Activated CD4-positive, alpha-beta T cell treated with anti-CD3 and anti-CD28 coated beads for 36 hours (primary cell): ENCODE measurements around the gene RNASEH2C. TPM values are rescaled to one million over a fixed set of nuclear protein-coding genes. Genes with fewer than 3 reads are reported as not detected.
"Not testable (repeated sequence)": the region's sequence is repeated elsewhere in the genome, so short reads cannot be mapped to it uniquely, and the experiment has no call there.

Experiments used
- ATAC-seq: fragments of 200-7000 bp; cut with Tn5 transposase; one replicate; pipeline ENCODE4 v1.10.0; 2021; ENCODE audit warnings: mild to moderate bottlenecking, moderate library complexity
- CTCF ChIA-PET: fragments of 350-600 bp; sonication (Branson Sonifier 250); formaldehyde crosslinking; loops from one replicate; lab custom pipeline; 2021; ENCODE audit warnings: antibody characterized with exemption; lab: Charles Lee
- POLR2A ChIA-PET: fragments of 350-600 bp; sonication (Branson Sonifier 250); formaldehyde crosslinking; loops from one replicate; lab custom pipeline; 2021; ENCODE audit warnings: antibody characterized with exemption, inconsistent platforms; lab: Charles Lee
- DNase-seq: peaks from one replicate; pipeline ENCODE4 v3.0.0-alpha.2; 2020
- H3K27ac Mint-ChIP-seq: one replicate; pipeline ENCODE4 v1.8.0; 2021; ENCODE audit warnings: mixed read lengths
- H3K27me3 Mint-ChIP-seq: one replicate; pipeline ENCODE4 v1.8.0; 2021; ENCODE audit warnings: mixed read lengths
- H3K36me3 Mint-ChIP-seq: one replicate; pipeline ENCODE4 v1.8.0; 2021; ENCODE audit warnings: low read depth, mixed read lengths
- H3K4me1 Mint-ChIP-seq: one replicate; pipeline ENCODE4 v1.8.0; 2021; ENCODE audit warnings: mixed read lengths
- H3K4me3 Mint-ChIP-seq: one replicate; pipeline ENCODE4 v1.8.0; 2021; ENCODE audit warnings: mild to moderate bottlenecking, moderate library complexity, mixed read lengths
- H3K9me3 Mint-ChIP-seq: one replicate; pipeline ENCODE4 v1.8.0; 2021; ENCODE audit warnings: low read depth, mixed read lengths
- intact Hi-C, 2 experiments: fragments of 100-400 bp; cut with DNase I in 1 of 2; cut with micrococcal nuclease in 1 of 2; formaldehyde crosslinking; loops; one replicate each; pipeline versions ENCODE4 v1.14.2 to v1.15.1; 2022 to 2024; cut with DNase I, micrococcal nuclease
- total RNA-seq, 2 experiments: library from RNA; stranded (reverse); gene quantifications; one replicate each; pipeline ENCODE4 v1.2.3, GENCODE V29; 2021

The RNASEH2C gene
- total RNA-seq, 2 experiments from 2014 or later = 72.5 to 96.8 TPM

DNA sequence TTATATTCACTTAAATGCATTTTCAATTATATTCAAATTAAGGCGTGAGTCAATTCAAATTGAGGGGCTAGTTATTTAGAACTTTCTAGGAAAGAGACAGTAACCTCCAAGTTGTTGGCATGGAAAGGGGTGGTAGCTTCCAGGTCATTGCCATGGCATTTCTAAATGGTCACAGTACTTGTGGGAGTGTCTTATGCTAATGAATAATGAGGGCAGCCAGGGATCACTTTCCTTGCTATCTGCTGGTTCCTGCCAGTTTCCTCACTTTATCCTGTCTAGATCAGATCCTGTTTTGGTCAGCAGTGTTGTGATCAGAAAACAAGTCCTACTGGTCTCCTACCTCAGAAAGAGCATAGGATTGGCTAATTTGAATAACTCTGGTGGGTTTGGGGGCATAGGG, 21.8 kb upstream of the RNASEH2C start:
- H3K36me3 Mint-ChIP-seq = no peaks in the 10 kb centered on the region
- H3K27me3 Mint-ChIP-seq = peaks cover 16% of the 10 kb centered on the region
- no peak overlapping the region for H3K27ac Mint-ChIP-seq
- H3K9me3 Mint-ChIP-seq = no peaks in the 10 kb centered on the region
- intact Hi-C loops = no loop called here
- DNase-seq = no peak
- POLR2A ChIA-PET = no interaction called here
- CTCF ChIA-PET = no interaction called here
- ATAC-seq = no peak
- no peak overlapping the region for H3K4me3 Mint-ChIP-seq
- no peaks in the 10 kb centered on the region for H3K4me1 Mint-ChIP-seq

DNA sequence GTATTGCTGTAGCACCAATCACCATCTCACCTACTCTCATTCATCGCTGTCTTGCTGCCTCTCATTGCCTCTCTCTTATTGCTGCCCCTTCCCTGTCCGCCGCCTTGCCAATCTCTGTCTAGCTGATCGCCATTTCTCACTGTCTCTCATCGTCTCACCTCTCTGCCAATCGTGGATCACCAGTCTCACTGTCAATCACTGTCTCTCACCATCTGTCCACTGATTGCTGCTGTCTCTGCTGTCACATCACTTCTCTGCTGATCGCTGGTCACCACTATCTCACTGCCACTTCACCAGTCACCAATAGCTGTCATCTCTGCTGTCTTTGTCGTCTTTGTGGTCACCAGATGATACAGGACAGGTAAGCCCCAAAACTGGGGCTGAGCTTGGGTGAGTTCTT, 20.6 kb upstream of the RNASEH2C start:
- H3K36me3 Mint-ChIP-seq = no peaks in the 10 kb centered on the region
- intact Hi-C loops = no loop called here
- no peak overlapping the region for H3K4me3 Mint-ChIP-seq
- H3K9me3 Mint-ChIP-seq = peaks cover 3% of the 10 kb centered on the region
- no peak for ATAC-seq
- ChIA-PET CTCF (interaction anchor here (1.1 to 1.2 kb wide), 2 partner anchors 29 to 30 kb away, joined by 3 to 4 read pairs; no protein-coding TSS in a partner anchor), POLR2A (no interaction called here)
- DNase-seq = no peak
- no peaks in the 10 kb centered on the region for H3K4me1 Mint-ChIP-seq
- no peak overlapping the region for H3K27ac Mint-ChIP-seq
- H3K27me3 Mint-ChIP-seq = peaks cover 15% of the 10 kb centered on the region

DNA sequence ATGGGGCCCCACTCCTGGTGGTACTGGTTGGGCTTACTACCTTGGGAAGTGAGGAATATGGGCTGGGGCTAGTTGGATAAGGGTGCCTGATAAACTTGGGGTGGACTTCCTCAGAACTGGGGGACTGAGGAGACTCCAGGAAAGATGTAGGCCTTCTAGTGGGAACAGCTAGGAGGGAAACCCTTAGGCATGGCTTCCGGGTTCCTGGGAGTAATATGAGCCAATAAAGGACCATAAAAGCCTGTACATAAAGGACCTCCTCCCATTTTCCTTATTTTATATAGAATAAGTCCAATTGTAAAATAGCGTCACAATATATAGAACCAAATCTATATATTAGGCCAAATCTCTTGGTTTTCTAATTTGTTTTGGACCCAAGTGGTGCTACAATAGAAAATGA, 18.4 kb upstream of the RNASEH2C start:
- ChIA-PET CTCF (interaction anchor here (1.5 kb wide), 1 partner anchor 16 kb away, joined by 3 read pairs; no protein-coding TSS in a partner anchor), POLR2A (no interaction called here)
- Mint-ChIP-seq H3K36me3 (no peaks in the 10 kb centered on the region), H3K27me3 (peaks cover 20% of the 10 kb centered on the region), H3K4me1 (no peaks in the 10 kb centered on the region), H3K9me3 (peaks cover 3% of the 10 kb centered on the region), H3K27ac (no peak overlapping the region), H3K4me3 (no peak overlapping the region)
- no peak for DNase-seq
- no peak for ATAC-seq
- intact Hi-C loops = loop anchor here in 1 of 2 experiments (5.0 kb wide), 1 partner anchor 52 kb away; no protein-coding TSS in a partner anchor

DNA sequence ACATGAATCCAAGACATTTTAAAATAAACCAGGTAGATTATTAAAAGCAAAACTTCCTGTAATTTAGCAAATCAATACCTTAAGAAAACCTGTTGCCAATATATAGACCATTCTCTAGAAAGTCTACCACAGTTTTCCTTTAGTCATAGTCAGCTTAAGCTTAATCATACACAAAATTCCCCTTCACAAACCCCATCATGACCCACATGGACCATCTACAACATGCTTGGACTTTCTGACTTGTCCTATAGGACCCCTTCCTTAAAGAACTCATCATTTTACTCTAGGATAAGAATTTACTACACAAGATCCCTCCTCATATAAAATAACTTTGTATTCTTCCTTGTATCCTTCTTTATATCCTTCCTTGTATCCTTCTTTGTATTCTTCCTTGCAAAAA, 16.2 kb upstream of the RNASEH2C start:
- CTCF ChIA-PET = interaction anchor here (1.1 to 1.7 kb wide), 2 partner anchors 43 to 82 kb away, joined by 5 to 6 read pairs; no protein-coding TSS in a partner anchor
- no peak overlapping the region for H3K4me3 Mint-ChIP-seq
- intact Hi-C loops = loop anchor here in 1 of 2 experiments (5.0 kb wide), 1 partner anchor 50 kb away; no protein-coding TSS in a partner anchor
- no peak for DNase-seq
- no peaks in the 10 kb centered on the region for H3K4me1 Mint-ChIP-seq
- peaks cover 27% of the 10 kb centered on the region for H3K27me3 Mint-ChIP-seq
- no peak overlapping the region for H3K27ac Mint-ChIP-seq
- H3K36me3 Mint-ChIP-seq = no peaks in the 10 kb centered on the region
- H3K9me3 Mint-ChIP-seq = peaks cover 3% of the 10 kb centered on the region
- no peak for ATAC-seq
- POLR2A ChIA-PET = no interaction called here

DNA sequence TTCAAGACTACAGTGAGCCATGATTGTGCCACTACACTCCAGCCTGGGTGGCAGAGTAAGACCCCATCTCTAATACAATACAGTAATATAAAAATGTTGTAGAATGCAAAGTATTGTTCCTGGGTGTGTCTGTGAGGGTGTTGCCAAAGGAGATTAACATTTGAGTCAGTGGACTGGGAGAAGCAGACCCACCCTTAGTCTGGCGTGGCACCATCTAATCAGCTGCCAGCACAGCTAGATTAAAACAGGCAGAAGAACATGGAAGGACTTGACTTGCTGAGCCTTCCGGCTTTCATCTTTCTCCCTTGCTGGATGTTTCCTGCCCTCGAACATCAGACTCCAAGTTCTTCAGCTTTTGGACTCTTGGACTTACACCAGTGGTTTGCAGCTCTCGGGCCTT, 14.5 kb upstream of the RNASEH2C start:
- H3K27me3 Mint-ChIP-seq = peaks cover 24% of the 10 kb centered on the region
- H3K27ac Mint-ChIP-seq, POLR2A ChIA-PET, H3K36me3 Mint-ChIP-seq, H3K4me1 Mint-ChIP-seq, H3K9me3 Mint-ChIP-seq, H3K4me3 Mint-ChIP-seq, ATAC-seq, DNase-seq: not testable (repeated sequence)
- CTCF ChIA-PET = interaction anchor here (0.7 to 1.3 kb wide), 3 partner anchors 13 to 548 kb away, joined by 3 to 5 read pairs (median 3); no protein-coding TSS in a partner anchor
- intact Hi-C loops = loop anchor here in 1 of 2 experiments (5.0 kb wide), 1 partner anchor 48 kb away; no protein-coding TSS in a partner anchor

DNA sequence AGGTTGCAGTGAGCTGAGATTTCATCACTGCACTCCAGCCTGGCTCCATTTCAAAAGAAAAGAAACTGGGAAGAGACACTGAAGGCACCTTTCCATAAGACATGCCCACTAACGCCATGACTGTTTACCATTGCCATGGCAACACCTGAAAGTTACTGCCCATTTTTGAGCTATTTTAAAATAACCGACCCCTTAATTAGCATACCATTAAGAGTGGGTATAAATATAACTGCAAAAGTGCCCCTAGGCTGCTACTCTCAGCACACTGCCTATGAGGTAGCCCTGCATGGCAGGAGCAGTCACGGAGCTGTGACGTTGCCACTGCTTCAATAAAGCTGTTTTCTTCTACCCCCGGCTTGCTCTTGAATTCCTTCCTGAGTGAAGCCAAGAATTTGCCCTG, 9.9 kb upstream of the RNASEH2C start:
- H3K36me3 Mint-ChIP-seq = no peaks in the 10 kb centered on the region
- POLR2A ChIA-PET = no interaction called here
- DNase-seq (no peak), ATAC-seq (no peak)
- H3K27ac Mint-ChIP-seq = no peak overlapping the region
- no peaks in the 10 kb centered on the region for H3K9me3 Mint-ChIP-seq
- H3K4me3 Mint-ChIP-seq = no peak overlapping the region
- CTCF ChIA-PET = interaction anchor here (0.6 to 1.0 kb wide), 3 partner anchors 25 to 92 kb away, joined by 3 read pairs; no protein-coding TSS in a partner anchor
- no peaks in the 10 kb centered on the region for H3K4me1 Mint-ChIP-seq
- intact Hi-C loops = no loop called here
- H3K27me3 Mint-ChIP-seq = peaks cover 16% of the 10 kb centered on the region

DNA sequence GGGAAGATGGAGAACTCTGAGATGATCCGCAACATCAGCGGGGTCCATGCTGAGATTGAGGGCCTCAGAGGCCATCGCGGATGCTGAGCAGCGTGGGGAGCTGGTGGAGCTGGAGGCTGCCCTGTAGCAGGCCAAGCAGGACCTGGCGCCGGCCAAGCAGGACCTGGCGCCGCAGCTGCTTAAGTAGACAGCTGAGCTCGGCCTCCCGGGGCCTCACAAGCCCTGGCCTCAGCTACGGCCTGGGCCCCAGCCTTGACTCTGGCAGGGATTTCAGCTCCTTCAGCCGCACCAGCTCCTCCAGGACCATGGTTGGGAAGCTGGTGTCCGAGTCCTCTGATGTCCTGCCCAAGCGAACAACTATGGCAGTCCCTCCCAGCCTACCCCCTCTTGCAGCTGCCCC, 7.3 kb upstream of the RNASEH2C start:
- Mint-ChIP-seq H3K27me3 (peaks cover 7% of the 10 kb centered on the region), H3K4me1 (no peaks in the 10 kb centered on the region), H3K9me3 (no peaks in the 10 kb centered on the region), H3K36me3 (no peaks in the 10 kb centered on the region), H3K27ac (no peak overlapping the region), H3K4me3 (no peak overlapping the region)
- ChIA-PET CTCF (interaction anchor here (0.6 to 1.0 kb wide), 3 partner anchors 8 to 42 kb away, joined by 3 to 5 read pairs (median 3); no protein-coding TSS in a partner anchor), POLR2A (interaction anchor here (1.0 kb wide), 1 partner anchor 9 kb away, joined by 4 read pairs; no protein-coding TSS in a partner anchor)
- no peak for ATAC-seq
- intact Hi-C loops = no loop called here
- no peak for DNase-seq

DNA sequence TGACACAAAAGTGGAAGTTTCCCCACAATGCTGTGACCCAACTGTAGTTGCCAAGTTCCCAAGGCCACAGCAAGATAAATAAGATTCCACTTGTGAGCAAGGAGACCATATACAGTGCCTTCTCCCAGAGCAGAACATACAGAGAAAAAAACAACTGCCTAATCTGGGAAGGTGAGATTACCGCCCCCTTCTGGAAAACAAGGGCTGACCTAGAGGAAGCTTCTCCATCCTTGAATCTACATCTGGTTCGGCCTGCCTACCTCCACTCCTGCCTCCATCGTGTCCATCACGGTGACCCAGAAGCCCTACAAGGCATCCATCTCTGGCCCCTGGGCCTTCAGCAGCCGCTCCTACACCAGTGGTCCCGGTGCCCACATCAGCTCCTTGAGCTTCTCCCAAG, 6.1 kb upstream of the RNASEH2C start:
- ChIA-PET POLR2A (no interaction called here), CTCF (interaction anchor here (0.7 to 1.9 kb wide), 4 partner anchors 54 to 135 kb away, joined by 3 to 6 read pairs (median 4); partner anchors contain the start of genes AP5B1 and SIPA1)
- no peaks in the 10 kb centered on the region for H3K9me3 Mint-ChIP-seq
- no peak overlapping the region for H3K27ac Mint-ChIP-seq
- no peak for ATAC-seq
- no peak for DNase-seq
- intact Hi-C loops = no loop called here
- no peak overlapping the region for H3K4me3 Mint-ChIP-seq
- H3K27me3 Mint-ChIP-seq = peaks cover 4% of the 10 kb centered on the region
- no peaks in the 10 kb centered on the region for H3K4me1 Mint-ChIP-seq
- no peaks in the 10 kb centered on the region for H3K36me3 Mint-ChIP-seq

DNA sequence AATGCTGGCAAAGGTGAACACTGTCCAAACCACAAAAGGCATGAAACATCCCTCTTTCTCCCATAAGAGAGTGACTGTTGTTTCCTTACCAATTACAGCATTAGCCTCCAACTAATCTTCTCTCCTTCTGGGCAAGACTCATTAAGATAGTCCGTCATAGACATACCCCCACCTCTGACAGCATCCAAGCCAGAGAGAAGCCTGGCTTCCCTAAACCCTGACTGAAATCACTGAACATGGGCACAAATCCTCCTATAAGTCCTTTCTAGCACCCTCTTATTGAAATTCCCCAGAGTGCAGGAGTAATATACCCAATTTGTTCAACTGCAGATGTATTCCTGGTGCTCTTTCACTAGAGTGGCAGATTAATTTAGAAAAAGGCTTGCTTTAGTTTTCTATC, 1.7 kb upstream of the RNASEH2C start:
- Mint-ChIP-seq H3K27me3 (peaks cover 1% of the 10 kb centered on the region), H3K4me3 (no peak overlapping the region), H3K9me3 (no peaks in the 10 kb centered on the region), H3K4me1 (peaks cover 22% of the 10 kb centered on the region), H3K27ac (no peak overlapping the region), H3K36me3 (peaks cover 28% of the 10 kb centered on the region)
- ATAC-seq (no peak), DNase-seq (no peak)
- ChIA-PET POLR2A (no interaction called here), CTCF (interaction anchor here (0.6 to 5.8 kb wide), 6 partner anchors 10 to 445 kb away, joined by 3 to 37 read pairs (median 3); partner anchors contain the start of gene KAT5)
- intact Hi-C loops = no loop called here

DNA sequence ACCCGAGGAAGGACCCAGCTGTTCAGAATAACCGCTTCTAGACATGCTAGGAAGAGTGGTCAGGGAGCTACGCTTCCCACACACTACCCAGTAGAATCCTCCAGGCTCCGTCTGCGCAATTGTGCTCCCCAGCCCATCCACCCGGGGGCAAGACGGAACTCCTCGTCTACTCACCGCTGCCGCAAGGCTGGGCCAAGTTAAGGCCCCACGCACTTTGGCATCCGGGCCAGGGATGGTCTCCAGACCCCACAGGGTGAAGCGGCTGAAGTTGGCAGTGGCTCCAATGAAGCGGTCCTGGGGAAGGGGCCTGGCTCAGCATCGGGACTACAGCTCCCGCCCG, 757 bp downstream of the RNASEH2C start:
- ATAC-seq (peak; percentile 28), DNase-seq (peak; percentile 60)
- intact Hi-C loops = loop anchor here (1.0 to 5.0 kb wide), 12 partner anchors 8 to 719 kb away; partner anchors contain the start of genes KAT5 (in 2 of the 2), AP5B1 (in 1 of the 2), BANF1 (in 1 of the 2) and C11orf68 (in 1 of the 2)
- ChIA-PET CTCF (interaction anchor here (0.7 to 5.8 kb wide), 11 partner anchors 8 to 325 kb away, joined by 3 to 37 read pairs (median 5); partner anchors contain the start of genes CCDC85B, FIBP, KAT5 and MUS81), POLR2A (interaction anchor here (0.5 to 2.0 kb wide), 7 partner anchors 8 to 622 kb away, joined by 3 to 17 read pairs (median 3); partner anchors contain the start of genes KAT5 and SIPA1)
- H3K27ac Mint-ChIP-seq = peak overlapping the region; percentile 88
- H3K36me3 Mint-ChIP-seq = peaks cover 45% of the 10 kb centered on the region
- H3K9me3 Mint-ChIP-seq = no peaks in the 10 kb centered on the region
- peaks cover 27% of the 10 kb centered on the region for H3K4me1 Mint-ChIP-seq
- no peaks in the 10 kb centered on the region for H3K27me3 Mint-ChIP-seq
- peak overlapping the region; percentile 84 for H3K4me3 Mint-ChIP-seq

DNA sequence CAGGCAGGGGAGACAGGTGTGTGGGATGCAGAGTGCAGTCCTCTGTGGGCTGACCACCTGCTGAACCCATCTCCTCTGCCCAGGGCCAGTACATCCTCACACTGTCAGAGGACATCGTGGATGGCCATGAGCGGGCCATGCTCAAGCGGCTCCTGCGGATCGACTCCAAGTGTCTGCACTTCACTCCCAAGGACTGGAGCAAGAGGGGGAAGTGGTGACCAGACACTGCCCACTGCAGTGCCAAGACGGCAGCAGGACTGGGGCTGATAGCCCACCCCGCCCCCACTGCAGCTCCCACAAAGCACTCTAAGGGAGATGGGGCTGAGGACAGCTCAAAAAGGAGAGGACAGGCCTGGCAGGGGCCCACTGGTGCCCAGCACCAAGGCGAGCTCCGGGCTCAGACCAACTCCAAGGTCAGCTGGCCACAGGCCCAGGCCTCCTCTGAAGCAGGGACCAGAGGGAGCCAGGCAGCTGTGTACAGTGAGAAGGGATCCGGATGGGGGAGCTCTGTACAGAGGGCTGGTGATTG, 1.6 kb downstream of the RNASEH2C start:
- ChIA-PET CTCF (interaction anchor here (0.7 to 2.9 kb wide), 6 partner anchors 9 to 169 kb away, joined by 3 to 9 read pairs (median 5); partner anchors contain the start of genes FIBP, MUS81 and SNX32), POLR2A (interaction anchor here (0.6 to 0.9 kb wide), 4 partner anchors 9 to 172 kb away, joined by 3 to 4 read pairs (median 3); partner anchors contain the start of gene CCDC85B)
- intact Hi-C loops = loop anchor here in 1 of 2 experiments (5.0 kb wide), 1 partner anchor 548 kb away; the partner anchor contains the start of gene RAB1B
- Mint-ChIP-seq H3K9me3 (no peaks in the 10 kb centered on the region), H3K4me1 (peaks cover 27% of the 10 kb centered on the region), H3K4me3 (peak overlapping the region; percentile 84), H3K27ac (peak overlapping the region; percentile 88), H3K27me3 (no peaks in the 10 kb centered on the region), H3K36me3 (peaks cover 53% of the 10 kb centered on the region)
- no peak for ATAC-seq
- DNase-seq = no peak
